Neural progenitor cell (in vitro differentiated cells): ENCODE results near the gene SPATA7.

Experiments
- EZH2phosphoT487 ChIP-seq: fragments of 200-600 bp; sonication (generic); IDR thresholded peaks from 2 replicates; pipeline ENCODE4 v1.6.1; 2017; ENCODE audit warnings: antibody characterized with exemption
- TF ChIP-seq, protein P1 (sequence below): fragments of 200-600 bp; sonication (generic); IDR thresholded peaks from 2 replicates; pipeline ENCODE4 v1.5.1; 2017; ENCODE audit warnings: antibody characterized with exemption, mild to moderate bottlenecking

DNA sequence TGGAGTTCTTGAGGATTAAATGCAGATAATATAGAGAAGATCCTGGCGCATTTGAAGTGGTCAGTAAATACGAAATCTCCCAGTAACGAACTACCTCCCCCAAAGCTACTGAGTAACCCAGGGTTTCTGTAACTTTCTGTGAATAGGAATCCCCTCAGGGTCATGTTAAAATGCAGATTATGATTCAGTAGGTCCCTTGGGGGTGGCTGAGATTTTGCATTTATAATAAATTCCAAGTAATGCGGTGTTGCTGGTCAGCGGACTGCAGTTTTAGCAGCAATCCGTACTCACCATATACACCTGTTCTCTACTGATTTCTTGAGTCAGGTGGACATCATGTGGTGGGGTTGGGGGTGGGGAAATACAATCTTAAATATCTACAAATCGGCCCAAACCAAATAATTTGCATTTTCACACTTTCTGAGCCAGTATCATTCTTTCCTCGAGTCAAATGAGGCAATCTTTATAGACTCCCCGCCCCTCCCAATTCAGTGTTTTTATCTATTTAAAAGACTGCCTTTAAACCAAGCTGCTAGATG is 868 bp downstream of the SPATA7 start:
- no peak for TF ChIP-seq EZH2phosphoT487
- TF ChIP-seq, protein P1, sequence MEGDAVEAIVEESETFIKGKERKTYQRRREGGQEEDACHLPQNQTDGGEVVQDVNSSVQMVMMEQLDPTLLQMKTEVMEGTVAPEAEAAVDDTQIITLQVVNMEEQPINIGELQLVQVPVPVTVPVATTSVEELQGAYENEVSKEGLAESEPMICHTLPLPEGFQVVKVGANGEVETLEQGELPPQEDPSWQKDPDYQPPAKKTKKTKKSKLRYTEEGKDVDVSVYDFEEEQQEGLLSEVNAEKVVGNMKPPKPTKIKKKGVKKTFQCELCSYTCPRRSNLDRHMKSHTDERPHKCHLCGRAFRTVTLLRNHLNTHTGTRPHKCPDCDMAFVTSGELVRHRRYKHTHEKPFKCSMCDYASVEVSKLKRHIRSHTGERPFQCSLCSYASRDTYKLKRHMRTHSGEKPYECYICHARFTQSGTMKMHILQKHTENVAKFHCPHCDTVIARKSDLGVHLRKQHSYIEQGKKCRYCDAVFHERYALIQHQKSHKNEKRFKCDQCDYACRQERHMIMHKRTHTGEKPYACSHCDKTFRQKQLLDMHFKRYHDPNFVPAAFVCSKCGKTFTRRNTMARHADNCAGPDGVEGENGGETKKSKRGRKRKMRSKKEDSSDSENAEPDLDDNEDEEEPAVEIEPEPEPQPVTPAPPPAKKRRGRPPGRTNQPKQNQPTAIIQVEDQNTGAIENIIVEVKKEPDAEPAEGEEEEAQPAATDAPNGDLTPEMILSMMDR, result no peak
